ENCODE data around the gene HTR6.

- TF ChIP-seq CTCF (IDR thresholded peaks at IDR 0.05) (no peak), POLR2A (IDR thresholded peaks at IDR 0.05) (no peak)
Measured at GRCh38 chr1:19629357-19629756, 35.3 kb upstream of the HTR6 start.
